SK-N-SH treated with all-trans-retinoic acid at 6 μM for 48 hours (cell line): Measurements from ENCODE around the gene ZNF346.

Experiments used
- ATAC-seq: fragments of 200-7000 bp; cut with Tn5 transposase; 3 replicates; pipeline ENCODE4 v1.9.1; 2020; ENCODE audit warnings: mild to moderate bottlenecking, moderate library complexity
- ARNTL ChIP-seq: fragments of 450-650 bp; formaldehyde crosslinking; IDR thresholded peaks from 2 replicates; pipeline ENCODE4 v1.5.0; 2020; ENCODE audit warnings: low read depth, mild to moderate bottlenecking, moderate library complexity, borderline replicate concordance
- BACH2 ChIP-seq: fragments of 250-450 bp; sonication (Bioruptor Pico); IDR thresholded peaks from 2 replicates; pipeline ENCODE4 v1.9.0; 2021; ENCODE audit warnings: mild to moderate bottlenecking, borderline replicate concordance
- CSDC2 ChIP-seq: fragments of 250-450 bp; sonication (Bioruptor Pico); IDR thresholded peaks from 2 replicates; pipeline ENCODE4 v1.5.0; 2020; ENCODE audit warnings: mild to moderate bottlenecking, moderate library complexity
- ESRRG ChIP-seq: fragments of 250-450 bp; sonication (Bioruptor Pico); IDR thresholded peaks from 2 replicates; pipeline ENCODE4 v1.6.1; 2021; ENCODE audit warnings: mild to moderate bottlenecking
- GLIS3 ChIP-seq: fragments of 250-450 bp; sonication (Bioruptor Pico); IDR thresholded peaks from 2 replicates; pipeline ENCODE4 v1.5.0; 2020; ENCODE audit warnings: mild to moderate bottlenecking, moderate library complexity
- ISL1 ChIP-seq: fragments of 250-450 bp; sonication (Bioruptor Pico); IDR thresholded peaks from 2 replicates; pipeline ENCODE4 v2.1.2; 2022; ENCODE audit warnings: mild to moderate bottlenecking, moderate library complexity
- OSR1 ChIP-seq: fragments of 250-450 bp; sonication (Bioruptor Pico); IDR thresholded peaks from 2 replicates; pipeline ENCODE4 v1.8.0; 2022; ENCODE audit warnings: moderate library complexity, mild to moderate bottlenecking, inconsistent platforms
- PPARA ChIP-seq: fragments of 250-450 bp; sonication (Bioruptor Pico); IDR thresholded peaks from 2 replicates; pipeline ENCODE4 v1.5.0; 2020; ENCODE audit warnings: mild to moderate bottlenecking, borderline replicate concordance
- RARB ChIP-seq: fragments of 250-450 bp; sonication (Bioruptor Pico); IDR thresholded peaks from 2 replicates; pipeline ENCODE4 v1.8.0; 2021; ENCODE audit warnings: mild to moderate bottlenecking, moderate library complexity
- SNAI2 ChIP-seq: fragments of 250-450 bp; sonication (Bioruptor Pico); IDR thresholded peaks from 2 replicates; pipeline ENCODE4 v1.5.0; 2020; ENCODE audit warnings: mild to moderate bottlenecking, moderate library complexity
- TCF4 ChIP-seq: fragments of 250-450 bp; sonication (Bioruptor Pico); IDR thresholded peaks from 2 replicates; pipeline ENCODE4 v1.8.0; 2021; ENCODE audit warnings: mild to moderate bottlenecking, moderate library complexity, borderline replicate concordance
- TOX ChIP-seq: fragments of 250-450 bp; sonication (Bioruptor Pico); IDR thresholded peaks from 2 replicates; pipeline ENCODE4 v1.8.0; 2021; ENCODE audit warnings: mild to moderate bottlenecking, moderate library complexity, borderline replicate concordance
- ZC3H10 ChIP-seq: fragments of 250-450 bp; sonication (Bioruptor Pico); IDR thresholded peaks from 2 replicates; pipeline ENCODE4 v1.5.1; 2021; ENCODE audit warnings: mild to moderate bottlenecking, moderate library complexity
- ZFP3 ChIP-seq: fragments of 250-450 bp; sonication (Bioruptor Pico); IDR thresholded peaks from 2 replicates; pipeline ENCODE4 v1.5.0; 2020; ENCODE audit warnings: mild to moderate bottlenecking, moderate library complexity
- ZFP30 ChIP-seq: fragments of 450-650 bp; formaldehyde crosslinking; IDR thresholded peaks from 2 replicates; pipeline ENCODE4 v1.5.0; 2022; ENCODE audit warnings: mild to moderate bottlenecking, moderate library complexity
- ZNF565 ChIP-seq: fragments of 450-650 bp; formaldehyde crosslinking; conservative IDR thresholded peaks from 2 replicates; pipeline ENCODE4 v1.5.0; 2020; ENCODE audit warnings: low read depth, mild to moderate bottlenecking, moderate library complexity
- ZNF70 ChIP-seq: fragments of 450-650 bp; formaldehyde crosslinking; IDR thresholded peaks from 2 replicates; pipeline ENCODE4 v1.5.0; 2020; ENCODE audit warnings: mild to moderate bottlenecking, moderate library complexity
- ZNF8 ChIP-seq: fragments of 450-650 bp; formaldehyde crosslinking; IDR thresholded peaks from 2 replicates; pipeline ENCODE4 v1.5.0; 2020; ENCODE audit warnings: mild to moderate bottlenecking, moderate library complexity
- TF ChIP-seq, protein P1 (sequence below): fragments of 250-450 bp; sonication (Bioruptor Pico); IDR thresholded peaks from 2 replicates; pipeline ENCODE4 v1.8.0; 2021; ENCODE audit warnings: low read depth, mild to moderate bottlenecking, moderate library complexity, borderline replicate concordance
- TF ChIP-seq, protein P2 (sequence below): fragments of 250-450 bp; sonication (Bioruptor Pico); IDR thresholded peaks from 2 replicates; pipeline ENCODE4 v1.5.1; 2021; ENCODE audit warnings: mild to moderate bottlenecking, moderate library complexity
- TF ChIP-seq, protein P3 (sequence below): fragments of 250-450 bp; sonication (Bioruptor Pico); IDR thresholded peaks from 2 replicates; pipeline ENCODE4 v1.5.1; 2020; ENCODE audit warnings: low read depth, mild to moderate bottlenecking, moderate library complexity
- TF ChIP-seq, protein P4 (sequence below): fragments of 250-450 bp; sonication (Bioruptor Pico); IDR thresholded peaks from 2 replicates; pipeline ENCODE4 v1.5.0; 2020; ENCODE audit warnings: mild to moderate bottlenecking, moderate library complexity

ZNF346 gene

DNA sequence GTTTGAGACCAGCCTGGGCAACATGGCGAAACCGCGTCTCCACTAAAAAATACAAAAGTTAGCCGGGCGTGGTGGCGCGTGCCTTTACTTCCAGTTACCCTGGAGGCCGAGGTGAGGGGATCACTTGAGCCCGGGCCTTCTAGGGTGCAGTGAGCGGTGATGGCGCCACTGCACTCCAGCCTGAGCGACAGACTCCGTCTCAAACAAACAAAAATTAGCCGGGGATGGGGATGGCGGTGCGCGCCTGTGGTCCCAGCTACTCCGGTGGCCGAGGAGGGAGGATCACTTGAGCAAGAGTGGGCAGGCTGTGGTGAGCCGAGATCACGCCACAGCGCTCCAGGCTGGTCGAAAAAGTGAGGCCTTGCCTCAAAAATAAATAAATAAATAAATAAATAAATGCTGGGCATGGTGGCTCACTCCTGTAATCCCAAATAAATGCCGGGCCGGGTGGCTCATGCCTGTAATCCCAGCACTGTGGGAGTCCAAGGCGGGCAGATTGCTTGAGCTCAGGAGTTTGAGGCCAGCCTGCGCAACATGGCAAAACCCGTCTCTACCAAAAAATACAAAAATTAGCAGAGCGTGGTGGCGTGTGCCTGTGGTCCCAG lies 95.0 kb downstream of the ZNF346 start:
- no peak for TF ChIP-seq ZNF565 (CRISPR knock-in tag)
- TF ChIP-seq, protein P1, sequence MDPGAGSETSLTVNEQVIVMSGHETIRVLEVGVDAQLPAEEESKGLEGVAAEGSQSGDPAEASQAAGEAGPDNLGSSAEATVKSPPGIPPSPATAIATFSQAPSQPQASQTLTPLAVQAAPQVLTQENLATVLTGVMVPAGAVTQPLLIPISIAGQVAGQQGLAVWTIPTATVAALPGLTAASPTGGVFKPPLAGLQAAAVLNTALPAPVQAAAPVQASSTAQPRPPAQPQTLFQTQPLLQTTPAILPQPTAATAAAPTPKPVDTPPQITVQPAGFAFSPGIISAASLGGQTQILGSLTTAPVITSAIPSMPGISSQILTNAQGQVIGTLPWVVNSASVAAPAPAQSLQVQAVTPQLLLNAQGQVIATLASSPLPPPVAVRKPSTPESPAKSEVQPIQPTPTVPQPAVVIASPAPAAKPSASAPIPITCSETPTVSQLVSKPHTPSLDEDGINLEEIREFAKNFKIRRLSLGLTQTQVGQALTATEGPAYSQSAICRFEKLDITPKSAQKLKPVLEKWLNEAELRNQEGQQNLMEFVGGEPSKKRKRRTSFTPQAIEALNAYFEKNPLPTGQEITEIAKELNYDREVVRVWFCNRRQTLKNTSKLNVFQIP (CRISPR knock-in tag), result no peak
- TF ChIP-seq, protein P2, sequence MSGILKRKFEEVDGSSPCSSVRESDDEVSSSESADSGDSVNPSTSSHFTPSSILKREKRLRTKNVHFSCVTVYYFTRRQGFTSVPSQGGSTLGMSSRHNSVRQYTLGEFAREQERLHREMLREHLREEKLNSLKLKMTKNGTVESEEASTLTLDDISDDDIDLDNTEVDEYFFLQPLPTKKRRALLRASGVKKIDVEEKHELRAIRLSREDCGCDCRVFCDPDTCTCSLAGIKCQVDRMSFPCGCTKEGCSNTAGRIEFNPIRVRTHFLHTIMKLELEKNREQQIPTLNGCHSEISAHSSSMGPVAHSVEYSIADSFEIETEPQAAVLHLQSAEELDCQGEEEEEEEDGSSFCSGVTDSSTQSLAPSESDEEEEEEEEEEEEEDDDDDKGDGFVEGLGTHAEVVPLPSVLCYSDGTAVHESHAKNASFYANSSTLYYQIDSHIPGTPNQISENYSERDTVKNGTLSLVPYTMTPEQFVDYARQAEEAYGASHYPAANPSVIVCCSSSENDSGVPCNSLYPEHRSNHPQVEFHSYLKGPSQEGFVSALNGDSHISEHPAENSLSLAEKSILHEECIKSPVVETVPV (CRISPR knock-in tag), result no peak
- TF ChIP-seq CSDC2 (CRISPR knock-in tag), result no peak
- no peak for TF ChIP-seq TOX (CRISPR knock-in tag)
- no peak for TF ChIP-seq OSR1 (CRISPR knock-in tag)
- no peak for TF ChIP-seq GLIS3 (CRISPR knock-in tag)
- no peak for TF ChIP-seq ZNF8 (CRISPR knock-in tag)
- no peak for TF ChIP-seq RARB (CRISPR knock-in tag)
- TF ChIP-seq, protein P3, sequence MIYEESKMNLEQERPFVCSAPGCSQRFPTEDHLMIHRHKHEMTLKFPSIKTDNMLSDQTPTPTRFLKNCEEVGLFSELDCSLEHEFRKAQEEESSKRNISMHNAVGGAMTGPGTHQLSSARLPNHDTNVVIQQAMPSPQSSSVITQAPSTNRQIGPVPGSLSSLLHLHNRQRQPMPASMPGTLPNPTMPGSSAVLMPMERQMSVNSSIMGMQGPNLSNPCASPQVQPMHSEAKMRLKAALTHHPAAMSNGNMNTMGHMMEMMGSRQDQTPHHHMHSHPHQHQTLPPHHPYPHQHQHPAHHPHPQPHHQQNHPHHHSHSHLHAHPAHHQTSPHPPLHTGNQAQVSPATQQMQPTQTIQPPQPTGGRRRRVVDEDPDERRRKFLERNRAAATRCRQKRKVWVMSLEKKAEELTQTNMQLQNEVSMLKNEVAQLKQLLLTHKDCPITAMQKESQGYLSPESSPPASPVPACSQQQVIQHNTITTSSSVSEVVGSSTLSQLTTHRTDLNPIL, result no peak
- no peak for TF ChIP-seq ZFP3
- TF ChIP-seq TCF4 (CRISPR knock-in tag), result no peak
- TF ChIP-seq, protein P4, sequence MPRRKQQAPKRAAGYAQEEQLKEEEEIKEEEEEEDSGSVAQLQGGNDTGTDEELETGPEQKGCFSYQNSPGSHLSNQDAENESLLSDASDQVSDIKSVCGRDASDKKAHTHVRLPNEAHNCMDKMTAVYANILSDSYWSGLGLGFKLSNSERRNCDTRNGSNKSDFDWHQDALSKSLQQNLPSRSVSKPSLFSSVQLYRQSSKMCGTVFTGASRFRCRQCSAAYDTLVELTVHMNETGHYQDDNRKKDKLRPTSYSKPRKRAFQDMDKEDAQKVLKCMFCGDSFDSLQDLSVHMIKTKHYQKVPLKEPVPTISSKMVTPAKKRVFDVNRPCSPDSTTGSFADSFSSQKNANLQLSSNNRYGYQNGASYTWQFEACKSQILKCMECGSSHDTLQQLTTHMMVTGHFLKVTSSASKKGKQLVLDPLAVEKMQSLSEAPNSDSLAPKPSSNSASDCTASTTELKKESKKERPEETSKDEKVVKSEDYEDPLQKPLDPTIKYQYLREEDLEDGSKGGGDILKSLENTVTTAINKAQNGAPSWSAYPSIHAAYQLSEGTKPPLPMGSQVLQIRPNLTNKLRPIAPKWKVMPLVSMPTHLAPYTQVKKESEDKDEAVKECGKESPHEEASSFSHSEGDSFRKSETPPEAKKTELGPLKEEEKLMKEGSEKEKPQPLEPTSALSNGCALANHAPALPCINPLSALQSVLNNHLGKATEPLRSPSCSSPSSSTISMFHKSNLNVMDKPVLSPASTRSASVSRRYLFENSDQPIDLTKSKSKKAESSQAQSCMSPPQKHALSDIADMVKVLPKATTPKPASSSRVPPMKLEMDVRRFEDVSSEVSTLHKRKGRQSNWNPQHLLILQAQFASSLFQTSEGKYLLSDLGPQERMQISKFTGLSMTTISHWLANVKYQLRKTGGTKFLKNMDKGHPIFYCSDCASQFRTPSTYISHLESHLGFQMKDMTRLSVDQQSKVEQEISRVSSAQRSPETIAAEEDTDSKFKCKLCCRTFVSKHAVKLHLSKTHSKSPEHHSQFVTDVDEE, result no peak
- TF ChIP-seq PPARA, result no peak
- no peak for TF ChIP-seq ESRRG (CRISPR knock-in tag)
- TF ChIP-seq ZFP30 (CRISPR knock-in tag), result no peak
- TF ChIP-seq SNAI2 (CRISPR knock-in tag), result no peak
- ATAC-seq, result no peak

DNA sequence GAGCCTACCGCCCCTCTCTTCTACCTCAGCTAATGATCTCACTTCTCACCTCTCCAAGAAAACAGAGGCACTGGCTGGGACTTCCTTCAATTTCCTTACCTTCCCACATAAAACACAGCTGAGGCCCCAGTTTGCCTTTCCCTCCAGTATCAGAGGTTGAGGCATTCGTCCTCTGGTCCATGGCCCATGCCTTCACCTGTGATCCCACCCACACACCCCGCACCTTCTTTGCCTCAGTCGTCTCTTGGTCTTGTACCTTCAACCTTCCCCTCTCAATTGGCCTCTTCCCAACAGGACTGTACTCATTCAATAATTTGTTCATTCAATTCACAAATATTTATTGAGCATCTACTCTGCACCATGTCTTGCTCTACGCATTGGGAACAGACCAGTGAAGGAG lies 100.1 kb downstream of the ZNF346 start:
- ATAC-seq, result no peak
- no peak for TF ChIP-seq ZC3H10 (CRISPR knock-in tag)
- TF ChIP-seq SNAI2 (CRISPR knock-in tag), result no peak
- TF ChIP-seq, protein P2 (CRISPR knock-in tag), result no peak
- TF ChIP-seq ISL1 (CRISPR knock-in tag), result no peak
- TF ChIP-seq, protein P1 (CRISPR knock-in tag), result no peak
- no peak for TF ChIP-seq RARB (CRISPR knock-in tag)
- TF ChIP-seq ZNF8 (CRISPR knock-in tag), result no peak
- no peak for TF ChIP-seq TOX (CRISPR knock-in tag)
- no peak for TF ChIP-seq PPARA
- no peak for TF ChIP-seq TCF4 (CRISPR knock-in tag)
- TF ChIP-seq ZFP30 (CRISPR knock-in tag), result no peak
- TF ChIP-seq ZFP3, result no peak
- no peak for TF ChIP-seq ARNTL (CRISPR knock-in tag)
- no peak for TF ChIP-seq OSR1 (CRISPR knock-in tag)
- TF ChIP-seq, protein P4, result no peak
- TF ChIP-seq ZNF565 (CRISPR knock-in tag), result no peak
- no peak for TF ChIP-seq CSDC2 (CRISPR knock-in tag)
- TF ChIP-seq BACH2 (CRISPR knock-in tag), result no peak
- no peak for TF ChIP-seq ZNF70 (CRISPR knock-in tag)
- TF ChIP-seq ESRRG (CRISPR knock-in tag), result no peak
